ENCODE data around the gene ANGEL1.

- TF ChIP-seq POLR2AphosphoS5 (IDR thresholded peaks at IDR 0.05) (no peak), CTCF (IDR thresholded peaks at IDR 0.05) (no peak), POLR2A (IDR thresholded peaks at IDR 0.05; ENCODE audit: low read depth) (no peak), EP300 (IDR thresholded peaks at IDR 0.05) (no peak)
Observed at GRCh38 chr14:76848879-76849278, 36.2 kb upstream of the ANGEL1 start.
